Hepatocyte (in vitro differentiated cells): ENCODE data around the gene MMS19. TPM values are rescaled to one million over a fixed set of nuclear protein-coding genes. Genes with fewer than 3 reads are reported as not detected.

Experiments used
- DNase-seq: peaks from one replicate; pipeline ENCODE4 v3.0.0-alpha.2; 2016; ENCODE audit warnings: low spot score
- H2AFZ ChIP-seq: fragments of 200-600 bp; sonication (generic); 2 replicates; pipeline ENCODE4 v1.6.0; 2016; ENCODE audit warnings: antibody characterized with exemption, mild to moderate bottlenecking
- H3K27ac ChIP-seq: fragments of 200-600 bp; sonication (generic); 2 replicates; pipeline ENCODE4 v1.5.1; 2016; ENCODE audit warnings: mild to moderate bottlenecking
- H3K27me3 ChIP-seq: fragments of 200-600 bp; sonication (generic); 2 replicates; pipeline ENCODE4 v1.6.1; 2016
- H3K36me3 ChIP-seq: fragments of 200-600 bp; sonication (generic); replicated peaks from 2 replicates; pipeline ENCODE4 v1.5.1; 2016; ENCODE audit warnings: low read depth; ENCODE audit not compliant: insufficient read depth
- H3K4me1 ChIP-seq: fragments of 200-600 bp; sonication (generic); 2 replicates; pipeline ENCODE4 v1.5.1; 2016; ENCODE audit warnings: mild to moderate bottlenecking, moderate library complexity; ENCODE audit not compliant: insufficient read depth
- H3K4me2 ChIP-seq: fragments of 200-600 bp; sonication (generic); 2 replicates; pipeline ENCODE4 v1.6.0; 2016
- H3K4me3 ChIP-seq: fragments of 200-600 bp; sonication (generic); 2 replicates; pipeline ENCODE4 v1.5.1; 2016; ENCODE audit warnings: mild to moderate bottlenecking
- H3K79me2 ChIP-seq: fragments of 200-600 bp; sonication (generic); 2 replicates; pipeline ENCODE4 v1.6.0; 2017; ENCODE audit warnings: mild to moderate bottlenecking
- H3K9me2 ChIP-seq: fragments of 200-600 bp; sonication (generic); replicated peaks from 2 replicates; pipeline ENCODE4 v1.6.0; 2017; ENCODE audit warnings: mild to moderate bottlenecking; ENCODE audit not compliant: insufficient read depth
- H3K9me3 ChIP-seq: fragments of 200-600 bp; sonication (generic); 2 replicates; pipeline ENCODE4 v1.5.1; 2016; ENCODE audit warnings: low read depth, mild to moderate bottlenecking
- H4K20me1 ChIP-seq: fragments of 200-600 bp; sonication (generic); 2 replicates; pipeline ENCODE4 v1.6.0; 2016; ENCODE audit warnings: mild to moderate bottlenecking; ENCODE audit not compliant: insufficient read depth, poor library complexity, severe bottlenecking
- EZH2 ChIP-seq: fragments of 200-600 bp; sonication (generic); IDR thresholded peaks from 2 replicates; pipeline ENCODE4 v1.6.1; 2016; ENCODE audit warnings: antibody characterized with exemption, mild to moderate bottlenecking, borderline replicate concordance
- EZH2phosphoT487 ChIP-seq: fragments of 200-600 bp; sonication (generic); IDR thresholded peaks from one replicate; pipeline ENCODE4 v1.6.1; 2018; ENCODE audit warnings: antibody characterized with exemption, mild to moderate bottlenecking, low read depth, moderate library complexity; ENCODE audit not compliant: unreplicated experiment, severe bottlenecking
- WGBS: methylation state at CpG from one replicate; pipeline ENCODE4 v1.1.6; 2016; ENCODE audit warnings: low lambda C conversion rate; ENCODE audit errors: missing lambda C conversion rate; 5-methylcytosine and 5-hydroxymethylcytosine counted together
- polyA plus RNA-seq: library from polyadenylated mRNA; unstranded; fragments of >200 nt; fragmentation: Nextera tagmentation; extraction: Ambion mirVana; gene quantifications from 2 replicates; pipeline ENCODE4 v1.2.1, GENCODE V29; 2016
- total RNA-seq: library from RNA; depleted of rRNA; stranded (reverse); fragments of >200 nt; gene quantifications from 2 replicates; pipeline ENCODE4 v1.2.3, GENCODE V29; 2014
- TF ChIP-seq, protein P1 (sequence below): fragments of 200-600 bp; sonication (generic); IDR thresholded peaks from 2 replicates; pipeline ENCODE4 v1.5.1; 2016; ENCODE audit warnings: antibody characterized with exemption, mild to moderate bottlenecking; ENCODE audit not compliant: poor library complexity

The MMS19 gene
- total and polyA plus RNA-seq, 2 experiments from 2014 or later = 58.4 to 68.6 TPM

DNA sequence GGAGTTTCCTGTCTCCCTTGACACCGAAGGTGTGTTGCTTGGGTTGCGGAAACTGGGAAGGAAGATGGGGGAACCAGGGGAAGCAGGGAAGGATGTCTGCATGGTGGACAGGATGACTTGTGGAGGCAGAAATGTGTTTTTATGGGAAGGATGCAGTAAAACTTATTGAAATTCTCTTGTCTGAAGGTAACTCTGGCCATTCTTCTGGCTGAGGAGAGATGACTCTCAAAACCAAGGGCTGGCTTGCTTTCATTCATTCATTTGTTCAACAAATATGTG, 2.0 kb upstream of the MMS19 start:
- H3K9me3 ChIP-seq = no peaks in the 10 kb centered on the region
- H3K27ac ChIP-seq = peak overlapping the region; percentile 92
- H3K36me3 ChIP-seq = no peaks in the 10 kb centered on the region
- TF ChIP-seq, protein P1, sequence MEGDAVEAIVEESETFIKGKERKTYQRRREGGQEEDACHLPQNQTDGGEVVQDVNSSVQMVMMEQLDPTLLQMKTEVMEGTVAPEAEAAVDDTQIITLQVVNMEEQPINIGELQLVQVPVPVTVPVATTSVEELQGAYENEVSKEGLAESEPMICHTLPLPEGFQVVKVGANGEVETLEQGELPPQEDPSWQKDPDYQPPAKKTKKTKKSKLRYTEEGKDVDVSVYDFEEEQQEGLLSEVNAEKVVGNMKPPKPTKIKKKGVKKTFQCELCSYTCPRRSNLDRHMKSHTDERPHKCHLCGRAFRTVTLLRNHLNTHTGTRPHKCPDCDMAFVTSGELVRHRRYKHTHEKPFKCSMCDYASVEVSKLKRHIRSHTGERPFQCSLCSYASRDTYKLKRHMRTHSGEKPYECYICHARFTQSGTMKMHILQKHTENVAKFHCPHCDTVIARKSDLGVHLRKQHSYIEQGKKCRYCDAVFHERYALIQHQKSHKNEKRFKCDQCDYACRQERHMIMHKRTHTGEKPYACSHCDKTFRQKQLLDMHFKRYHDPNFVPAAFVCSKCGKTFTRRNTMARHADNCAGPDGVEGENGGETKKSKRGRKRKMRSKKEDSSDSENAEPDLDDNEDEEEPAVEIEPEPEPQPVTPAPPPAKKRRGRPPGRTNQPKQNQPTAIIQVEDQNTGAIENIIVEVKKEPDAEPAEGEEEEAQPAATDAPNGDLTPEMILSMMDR = no peak
- TF ChIP-seq EZH2 (no peak), EZH2phosphoT487 (no peak)
- H4K20me1 ChIP-seq = peaks cover 27% of the 10 kb centered on the region
- peak overlapping the region; percentile 90 for H3K4me2 ChIP-seq
- peaks cover 26% of the 10 kb centered on the region for H3K4me1 ChIP-seq
- peak overlapping the region; percentile 76 for H3K4me3 ChIP-seq
- WGBS = 74% methylated on average over 2 of the region's 2 CpGs
- H3K9me2 ChIP-seq = no peaks in the 10 kb centered on the region
- no peak overlapping the region for H2AFZ ChIP-seq
- peaks cover 74% of the 10 kb centered on the region for H3K79me2 ChIP-seq
- no peak for DNase-seq
- no peaks in the 10 kb centered on the region for H3K27me3 ChIP-seq

DNA sequence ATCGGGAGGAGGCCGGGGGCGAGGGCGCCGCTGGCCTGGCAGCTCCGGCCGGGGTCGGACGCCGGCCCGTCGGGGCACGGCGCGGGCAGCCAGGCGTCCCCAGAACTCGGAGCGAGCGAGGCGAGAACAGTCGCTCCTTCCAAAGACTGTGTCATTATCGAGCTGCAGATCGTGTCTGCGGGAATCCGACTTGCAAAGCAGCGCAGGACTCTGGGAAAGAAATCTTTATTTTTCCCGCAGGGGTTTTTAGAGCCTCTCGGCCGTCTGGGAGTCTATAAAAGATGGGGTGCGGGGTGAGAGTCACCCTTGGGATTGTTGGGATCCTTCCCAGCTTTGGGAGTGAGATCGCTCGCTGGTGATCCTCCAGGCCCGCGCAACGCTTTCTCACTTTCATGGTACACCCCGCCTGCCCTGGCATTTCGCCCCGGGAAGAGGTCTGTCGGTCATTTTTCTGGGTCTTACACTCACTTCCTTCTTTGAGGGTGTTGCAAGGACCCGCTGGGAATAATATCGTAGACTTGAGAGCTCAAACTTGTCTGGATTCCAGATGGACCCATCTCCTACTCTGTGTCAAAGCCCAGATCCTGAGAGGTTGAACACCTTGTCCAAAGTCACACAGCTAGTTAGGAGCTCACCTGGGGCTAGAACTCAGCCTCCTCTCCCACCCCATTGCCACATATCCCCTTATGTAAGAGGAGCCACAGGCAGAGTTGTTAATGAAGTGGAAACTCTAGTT, 1.5 kb upstream of the MMS19 start:
- Histone ChIP-seq H3K9me2 (no peaks in the 10 kb centered on the region), H2AFZ (peak overlapping the region; percentile 83), H3K4me1 (peaks cover 28% of the 10 kb centered on the region), H3K27me3 (no peaks in the 10 kb centered on the region), H3K9me3 (no peaks in the 10 kb centered on the region), H3K4me3 (peak overlapping the region; percentile 76), H3K4me2 (peak overlapping the region; percentile 90), H3K27ac (peak overlapping the region; percentile 92), H3K79me2 (peaks cover 74% of the 10 kb centered on the region), H4K20me1 (peaks cover 32% of the 10 kb centered on the region), H3K36me3 (no peaks in the 10 kb centered on the region)
- WGBS = 5% methylated on average over 36 of the region's 41 CpGs
- DNase-seq = no peak
- TF ChIP-seq EZH2phosphoT487 = no peak
- TF ChIP-seq, protein P1 = no peak
- no peak for TF ChIP-seq EZH2

DNA sequence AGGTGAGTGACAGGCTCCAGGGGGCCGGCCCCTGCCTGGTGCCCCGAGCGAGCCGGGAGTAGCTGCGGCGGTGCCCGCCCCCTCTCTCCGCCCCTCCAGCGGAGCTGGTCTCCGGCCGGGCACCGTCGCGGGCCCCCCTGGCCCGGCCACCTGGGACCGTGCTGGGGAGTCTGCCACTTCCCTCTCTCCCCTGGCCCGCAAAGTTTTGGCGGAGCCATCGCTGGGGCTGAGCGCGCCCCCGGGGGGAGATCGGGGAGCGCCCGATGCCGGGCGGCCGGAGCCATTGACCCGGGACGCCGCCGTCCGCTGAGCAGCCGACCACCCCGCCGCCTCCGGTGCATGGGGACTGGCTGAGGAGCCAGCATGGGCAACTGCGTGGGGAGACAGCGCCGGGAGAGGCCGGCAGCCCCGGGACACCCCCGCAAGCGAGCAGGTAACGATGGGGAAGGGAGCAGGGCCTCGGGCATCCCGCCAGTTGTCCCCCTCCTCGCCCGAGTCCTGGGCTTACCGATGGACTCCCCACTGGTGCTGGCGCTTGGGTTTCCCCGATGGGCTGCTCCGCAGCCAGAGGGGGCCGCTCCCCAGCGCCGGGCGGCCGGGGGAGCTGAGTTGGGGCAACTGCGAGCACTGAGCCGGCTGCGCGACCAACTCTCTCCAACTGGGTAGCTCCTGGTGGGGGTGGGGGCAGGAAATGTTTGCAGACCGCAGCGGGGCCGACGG, 779 bp upstream of the MMS19 start, which contains the start of gene UBTD1:
Gene UBTD1, plus strand, starts transcription at position 84 of the 720 bp plus-strand sequence. Its CDS starts 280 bp downstream, at position 364.
- Histone ChIP-seq H3K36me3 (no peaks in the 10 kb centered on the region), H3K4me1 (peaks cover 28% of the 10 kb centered on the region), H3K4me3 (peak within 1 kb of the TSS; percentile 76), H3K27ac (peak within 1 kb of the TSS; percentile 92), H3K79me2 (peaks cover 74% of the 10 kb centered on the region), H3K9me2 (no peaks in the 10 kb centered on the region), H2AFZ (peak within 1 kb of the TSS; percentile 83), H3K9me3 (no peaks in the 10 kb centered on the region), H3K4me2 (peak within 1 kb of the TSS; percentile 90), H3K27me3 (no peaks in the 10 kb centered on the region), H4K20me1 (peaks cover 39% of the 10 kb centered on the region)
- TF ChIP-seq, protein P1 = peak; percentile 14
- no peak for TF ChIP-seq EZH2
- WGBS = 1% methylated on average over 40 of the region's 66 CpGs
- peak; percentile 81 for DNase-seq
